HEK293T (cell line): ENCODE results near the gene F2R.
"Not testable (repeated sequence)": the region's sequence is repeated elsewhere in the genome, so short reads cannot be mapped to it uniquely, and the experiment has no call there.

ENCODE experiments used
- CTCF ChIA-PET: fragments of 350-600 bp; formaldehyde crosslinking; extraction: SDS; loops from one replicate; lab custom pipeline; 2021; ENCODE audit warnings: antibody characterized with exemption, inconsistent platforms; lab: Yijun Ruan, JAX
- POLR2A ChIA-PET: fragments of 350-600 bp; formaldehyde crosslinking; extraction: SDS; loops from one replicate; lab custom pipeline; 2020; ENCODE audit warnings: antibody characterized with exemption, inconsistent platforms; lab: Yijun Ruan, JAX
- DNase-seq: peaks from one replicate; pipeline ENCODE4 v3.0.0; 2012; ENCODE audit warnings: mixed read lengths; ENCODE audit errors: extremely low spot score
- ARNT ChIP-seq: fragments of 450-650 bp; IDR thresholded peaks from 2 replicates; pipeline ENCODE4 v1.6.1; 2017; ENCODE audit warnings: mild to moderate bottlenecking
- BHLHE40 ChIP-seq: fragments of 450-650 bp; IDR thresholded peaks from 2 replicates; pipeline ENCODE4 v1.6.1; 2016; ENCODE audit warnings: mild to moderate bottlenecking, moderate library complexity, borderline replicate concordance
- CTBP1 ChIP-seq: fragments of 450-650 bp; IDR thresholded peaks from 2 replicates; pipeline ENCODE4 v1.6.1; 2016; ENCODE audit warnings: borderline replicate concordance
- ELF4 ChIP-seq: fragments of 450-650 bp; IDR thresholded peaks from 2 replicates; pipeline ENCODE4 v1.6.1; 2017; ENCODE audit warnings: antibody characterized with exemption
- FOXA1 ChIP-seq: fragments of 450-650 bp; IDR thresholded peaks from 2 replicates; pipeline ENCODE4 v1.6.1; 2016; ENCODE audit warnings: mild to moderate bottlenecking
- FOXK2 ChIP-seq: fragments of 450-650 bp; IDR thresholded peaks from 2 replicates; pipeline ENCODE4 v1.6.1; 2016; ENCODE audit warnings: mild to moderate bottlenecking
- FOXM1 ChIP-seq: fragments of 450-650 bp; IDR thresholded peaks from 2 replicates; pipeline ENCODE4 v1.6.1; 2017; ENCODE audit warnings: mild to moderate bottlenecking, borderline replicate concordance
- HDGF ChIP-seq: fragments of 450-650 bp; IDR thresholded peaks from 2 replicates; pipeline ENCODE4 v1.6.1; 2017; ENCODE audit warnings: antibody characterized with exemption, borderline replicate concordance
- L3MBTL2 ChIP-seq: fragments of 450-650 bp; conservative IDR thresholded peaks from 2 replicates; pipeline ENCODE4 v1.6.1; 2016; ENCODE audit warnings: mild to moderate bottlenecking
- LEF1 ChIP-seq: fragments of 450-650 bp; IDR thresholded peaks from 2 replicates; pipeline ENCODE4 v1.6.1; 2017; ENCODE audit warnings: mild to moderate bottlenecking, borderline replicate concordance
- NFRKB ChIP-seq: fragments of 450-650 bp; IDR thresholded peaks from 2 replicates; pipeline ENCODE4 v1.6.1; 2016; ENCODE audit warnings: mild to moderate bottlenecking, moderate library complexity
- PKNOX1 ChIP-seq: fragments of 450-650 bp; IDR thresholded peaks from 2 replicates; pipeline ENCODE4 v1.6.1; 2016
- SP1 ChIP-seq: fragments of 450-650 bp; IDR thresholded peaks from 2 replicates; pipeline ENCODE4 v1.6.1; 2017
- SUZ12 ChIP-seq: fragments of 450-650 bp; IDR thresholded peaks from 2 replicates; pipeline ENCODE4 v1.6.1; 2016; ENCODE audit warnings: mild to moderate bottlenecking
- TARDBP ChIP-seq: fragments of 450-650 bp; IDR thresholded peaks from 2 replicates; pipeline ENCODE4 v1.6.1; 2016
- ZNF384 ChIP-seq: fragments of 450-650 bp; IDR thresholded peaks from 2 replicates; pipeline ENCODE4 v1.6.1; 2016

Gene F2R

GRCh38 chr5:76736679-76737556 is 21.0 kb downstream of the F2R start:
- ChIA-PET CTCF (interaction anchor here (0.8 kb wide), 2 partner anchors 19 to 38 kb away, joined by 3 to 5 read pairs; no protein-coding TSS in a partner anchor), POLR2A (no interaction called here)
- DNase-seq: no peak
- TF ChIP-seq ARNT (no peak), SP1 (no peak), L3MBTL2 (no peak), ZNF384 (no peak), HDGF (no peak), FOXM1 (no peak), FOXK2 (no peak), BHLHE40 (no peak), CTBP1 (no peak), NFRKB (no peak), ELF4 (no peak), PKNOX1 (no peak), TARDBP (no peak), LEF1 (no peak), SUZ12 (no peak), FOXA1 (no peak)

GRCh38 chr5:76737846-76738245 is 21.9 kb downstream of the F2R start:
- TF ChIP-seq BHLHE40: no peak
- no peak for TF ChIP-seq ELF4
- no peak for TF ChIP-seq TARDBP
- no peak for TF ChIP-seq CTBP1
- TF ChIP-seq PKNOX1: no peak
- TF ChIP-seq SP1: no peak
- no peak for TF ChIP-seq LEF1
- TF ChIP-seq NFRKB: no peak
- no peak for TF ChIP-seq FOXM1
- TF ChIP-seq FOXA1: no peak
- TF ChIP-seq L3MBTL2: no peak
- no peak for TF ChIP-seq SUZ12
- no peak for TF ChIP-seq ZNF384
- no peak for DNase-seq
- ChIA-PET POLR2A (no interaction called here), CTCF (interaction anchor here (1.0 to 1.3 kb wide), 2 partner anchors 16 to 37 kb away, joined by 3 to 4 read pairs; no protein-coding TSS in a partner anchor)

DNA sequence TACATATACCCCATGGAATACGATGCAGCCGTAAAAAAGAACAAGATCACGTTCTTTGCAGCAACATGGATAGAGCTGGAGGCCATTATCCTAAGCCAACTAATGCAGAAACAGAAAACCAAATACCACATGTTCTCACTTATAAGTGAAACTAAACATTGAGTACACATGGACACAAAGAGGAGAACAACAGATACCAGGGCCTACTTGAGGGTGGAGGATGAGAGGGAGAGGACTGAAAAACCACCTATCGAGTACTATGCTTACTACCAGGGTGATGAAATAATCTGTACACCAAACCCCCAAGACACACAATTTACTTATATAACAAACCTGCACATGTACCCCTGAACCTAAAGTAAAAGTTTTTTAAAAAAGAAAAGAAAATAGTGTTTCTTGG is 25.6 kb downstream of the F2R start:
- DNase-seq, CTCF ChIA-PET: not testable (repeated sequence)
- POLR2A ChIA-PET: interaction anchor here (1.7 kb wide), 1 partner anchor 24 kb away, joined by 4 read pairs; no protein-coding TSS in a partner anchor

DNA sequence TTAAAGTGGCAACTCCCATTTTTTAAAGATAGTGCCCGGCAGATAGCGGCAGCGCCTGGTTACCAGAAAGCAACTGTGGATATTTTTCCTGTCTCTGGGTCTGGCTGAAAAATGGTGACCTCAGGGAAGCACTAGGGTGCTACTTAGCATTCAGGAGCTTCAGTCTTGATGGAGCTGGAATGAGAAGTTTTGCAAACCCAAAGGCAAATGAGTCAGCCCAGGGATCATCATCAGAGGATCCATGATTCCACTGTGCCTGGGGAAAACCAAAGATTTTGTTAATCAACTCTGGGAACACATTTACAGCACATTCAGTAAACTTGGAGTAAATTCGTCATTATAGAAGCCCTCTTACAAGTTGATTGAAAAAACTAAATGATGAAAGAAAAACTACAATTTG is 26.7 kb downstream of the F2R start:
- POLR2A ChIA-PET: interaction anchor here (1.7 kb wide), 1 partner anchor 25 kb away, joined by 4 read pairs; no protein-coding TSS in a partner anchor
- TF ChIP-seq CTBP1 (no peak), LEF1 (no peak)
- DNase-seq: no peak
- CTCF ChIA-PET: no interaction called here

GRCh38 chr5:76744632-76745031 is 28.7 kb downstream of the F2R start:
- CTCF ChIA-PET: interaction anchor here (0.6 to 0.9 kb wide), 2 partner anchors 104 to 157 kb away, joined by 4 to 6 read pairs; no protein-coding TSS in a partner anchor
- TF ChIP-seq TARDBP (no peak), ARNT (no peak), CTBP1 (no peak), PKNOX1 (no peak), SP1 (no peak), ELF4 (no peak), FOXM1 (no peak), BHLHE40 (no peak), NFRKB (no peak), LEF1 (no peak), FOXA1 (no peak), HDGF (no peak), SUZ12 (no peak)
- DNase-seq: no peak
- POLR2A ChIA-PET: no interaction called here

- DNase-seq: no peak
- ChIA-PET POLR2A (no interaction called here), CTCF (no interaction called here)
- no peak for TF ChIP-seq L3MBTL2
- TF ChIP-seq SP1: no peak
- TF ChIP-seq NFRKB: no peak
Observed at GRCh38 chr5:76745670-76746069, 29.7 kb downstream of the F2R start.
